Neural cell (in vitro differentiated cells): ENCODE data around the gene GOLGA7B.

ENCODE experiments used
- CTCF ChIP-seq: fragments of 450-650 bp; IDR thresholded peaks from 2 replicates; pipeline ENCODE4 v1.5.1; 2014; ENCODE audit warnings: antibody characterized with exemption, mild to moderate bottlenecking, moderate library complexity; ENCODE audit not compliant: poor library complexity, severe bottlenecking
- EP300 ChIP-seq: fragments of 450-650 bp; conservative IDR thresholded peaks from 2 replicates; pipeline ENCODE4 v1.6.1; 2014; ENCODE audit warnings: antibody characterized with exemption, mild to moderate bottlenecking, moderate library complexity; ENCODE audit not compliant: poor library complexity, severe bottlenecking
- EZH2 ChIP-seq: fragments of 200-600, 300-800 bp; shearing (Covaris generic), sonication (generic); IDR thresholded peaks from 2 replicates; pipeline ENCODE4 v1.6.1; 2014; ENCODE audit warnings: antibody characterized with exemption, low read length, borderline replicate concordance, mild to moderate bottlenecking; ENCODE audit not compliant: insufficient read depth, poor library complexity, severe bottlenecking
- POLR2AphosphoS5 ChIP-seq: IDR thresholded peaks from 2 replicates; pipeline ENCODE4 v1.6.1; 2012
- SMC3 ChIP-seq: fragments of 450-650 bp; conservative IDR thresholded peaks from 2 replicates; pipeline ENCODE4 v1.6.1; 2014; ENCODE audit warnings: antibody characterized with exemption, mild to moderate bottlenecking, moderate library complexity; ENCODE audit not compliant: poor library complexity
- TAF1 ChIP-seq: IDR thresholded peaks from 2 replicates; pipeline ENCODE4 v1.6.1; 2012; ENCODE audit warnings: low read depth

- no peak for TF ChIP-seq CTCF
- no peak for TF ChIP-seq SMC3
- TF ChIP-seq POLR2AphosphoS5 = no peak
- TF ChIP-seq EZH2 = no peak
- TF ChIP-seq EP300 = no peak
- no peak for TF ChIP-seq TAF1
Measured at GRCh38 chr10:97867220-97867800, 17.7 kb downstream of the GOLGA7B start.
